Neural cell (in vitro differentiated cells): ENCODE data around the gene DPPA3. TPM values are rescaled to one million over a fixed set of nuclear protein-coding genes. Genes with fewer than 3 reads are reported as not detected.

Source experiments
- H2AFZ ChIP-seq: fragments of 200-600, 300-800 bp; sonication (generic), shearing (Covaris generic); 2 replicates; pipeline ENCODE4 v1.6.0; 2014; ENCODE audit warnings: low read depth, mild to moderate bottlenecking, antibody characterized with exemption, low read length, moderate library complexity
- H3F3A ChIP-seq: fragments of 200-600 bp; shearing (Covaris generic); 2 replicates; pipeline ENCODE4 v1.6.1; 2016; ENCODE audit warnings: mild to moderate bottlenecking, moderate library complexity, mixed read lengths, antibody characterized with exemption, low read length; ENCODE audit not compliant: insufficient read depth, poor library complexity, severe bottlenecking
- H3K27ac ChIP-seq: fragments of 200-600, 300-800 bp; sonication (generic), shearing (Covaris generic); 2 replicates; pipeline ENCODE4 v1.5.1; 2014; ENCODE audit warnings: mild to moderate bottlenecking, low read length, moderate library complexity
- H3K27me3 ChIP-seq: fragments of 300-800, 200-600 bp; sonication (generic), shearing (Covaris generic); 2 replicates; pipeline ENCODE4 v1.6.0; 2014; ENCODE audit warnings: mild to moderate bottlenecking, low read depth, low read length, moderate library complexity; ENCODE audit not compliant: insufficient read depth
- H3K36me3 ChIP-seq: fragments of 300-800, 200-600 bp; sonication (generic), shearing (Covaris generic); 2 replicates; pipeline ENCODE4 v1.5.1; 2014; ENCODE audit warnings: mild to moderate bottlenecking, antibody characterized with exemption, low read length, moderate library complexity; ENCODE audit not compliant: insufficient read depth
- H3K4me2 ChIP-seq: fragments of 300-800, 200-600 bp; sonication (generic), shearing (Covaris generic); 2 replicates; pipeline ENCODE4 v1.6.0; 2014; ENCODE audit warnings: mild to moderate bottlenecking, low read length
- H3K4me3 ChIP-seq: fragments of 300-800, 200-600 bp; sonication (generic), shearing (Covaris generic); 2 replicates; pipeline ENCODE4 v1.5.1; 2014; ENCODE audit warnings: mild to moderate bottlenecking, low read length, moderate library complexity
- H3K79me2 ChIP-seq: fragments of 200-600 bp; shearing (Covaris generic); replicated peaks from 2 replicates; pipeline ENCODE4 v1.6.0; 2014; ENCODE audit warnings: mild to moderate bottlenecking, low read length, moderate library complexity; ENCODE audit not compliant: insufficient read depth
- H3K9ac ChIP-seq: fragments of 300-800, 200-600 bp; sonication (generic), shearing (Covaris generic); 2 replicates; pipeline ENCODE4 v1.6.1; 2016; ENCODE audit warnings: mild to moderate bottlenecking, low read length, mixed read lengths
- H3K9me2 ChIP-seq: fragments of 200-600 bp; shearing (Covaris generic); 2 replicates; pipeline ENCODE4 v1.6.1; 2016; ENCODE audit warnings: mild to moderate bottlenecking, low read length, mixed read lengths; ENCODE audit not compliant: insufficient read depth
- H3K9me3 ChIP-seq: fragments of 200-600, 300-800 bp; sonication (generic), shearing (Covaris generic); 2 replicates; pipeline ENCODE4 v1.6.1; 2016; ENCODE audit warnings: mild to moderate bottlenecking, mixed run types, low read length, moderate library complexity, mixed read lengths
- H4K20me1 ChIP-seq: fragments of 200-600 bp; shearing (Covaris generic); 2 replicates; pipeline ENCODE4 v1.6.1; 2016; ENCODE audit warnings: mild to moderate bottlenecking, mixed run types; ENCODE audit not compliant: insufficient read depth
- CTCF ChIP-seq: fragments of 450-650 bp; IDR thresholded peaks from 2 replicates; pipeline ENCODE4 v1.5.1; 2014; ENCODE audit warnings: antibody characterized with exemption, mild to moderate bottlenecking, moderate library complexity; ENCODE audit not compliant: poor library complexity, severe bottlenecking
- EP300 ChIP-seq: fragments of 450-650 bp; conservative IDR thresholded peaks from 2 replicates; pipeline ENCODE4 v1.6.1; 2014; ENCODE audit warnings: antibody characterized with exemption, mild to moderate bottlenecking, moderate library complexity; ENCODE audit not compliant: poor library complexity, severe bottlenecking
- EZH2 ChIP-seq: fragments of 200-600, 300-800 bp; shearing (Covaris generic), sonication (generic); IDR thresholded peaks from 2 replicates; pipeline ENCODE4 v1.6.1; 2014; ENCODE audit warnings: antibody characterized with exemption, low read length, borderline replicate concordance, mild to moderate bottlenecking; ENCODE audit not compliant: insufficient read depth, poor library complexity, severe bottlenecking
- MXI1 ChIP-seq: fragments of 450-650 bp; conservative IDR thresholded peaks from 2 replicates; pipeline ENCODE4 v1.6.1; 2014; ENCODE audit warnings: antibody characterized with exemption, mild to moderate bottlenecking; ENCODE audit not compliant: poor library complexity, severe bottlenecking
- POLR2AphosphoS5 ChIP-seq: IDR thresholded peaks from 2 replicates; pipeline ENCODE4 v1.6.1; 2012
- RAD21 ChIP-seq: fragments of 450-650 bp; conservative IDR thresholded peaks from 2 replicates; pipeline ENCODE4 v1.6.1; 2014; ENCODE audit warnings: antibody characterized with exemption, mild to moderate bottlenecking, moderate library complexity
- REST ChIP-seq: IDR thresholded peaks from 2 replicates; pipeline ENCODE4 v1.6.1; 2012; ENCODE audit warnings: borderline replicate concordance
- SMC3 ChIP-seq: fragments of 450-650 bp; conservative IDR thresholded peaks from 2 replicates; pipeline ENCODE4 v1.6.1; 2014; ENCODE audit warnings: antibody characterized with exemption, mild to moderate bottlenecking, moderate library complexity; ENCODE audit not compliant: poor library complexity
- TAF1 ChIP-seq: IDR thresholded peaks from 2 replicates; pipeline ENCODE4 v1.6.1; 2012; ENCODE audit warnings: low read depth
- polyA plus RNA-seq: library from polyadenylated mRNA; depleted of rRNA; stranded (reverse); fragments of >200 nt; gene quantifications from 2 replicates; pipeline ENCODE4 v1.2.3, GENCODE V29; 2014

Gene DPPA3
- polyA plus RNA-seq, 1 donor from 2014 or later: not detected

GRCh38 chr12:7681535-7681934 lies 29.7 kb upstream of the DPPA3 start:
- Histone ChIP-seq H3K4me2 (no peak overlapping the region), H3K4me3 (no peak overlapping the region), H3K79me2 (no peaks in the 10 kb centered on the region), H3K27ac (no peak overlapping the region), H3K27me3 (no peaks in the 10 kb centered on the region), H2AFZ (no peak overlapping the region), H3K9me2 (no peaks in the 10 kb centered on the region), H3F3A (no peaks in the 10 kb centered on the region), H3K36me3 (no peaks in the 10 kb centered on the region), H4K20me1 (no peaks in the 10 kb centered on the region), H3K9me3 (no peaks in the 10 kb centered on the region), H3K9ac (no peak overlapping the region)
- TF ChIP-seq SMC3 (no peak), TAF1 (no peak), EP300 (no peak), EZH2 (no peak), POLR2AphosphoS5 (no peak), RAD21 (no peak), MXI1 (no peak), REST (no peak), CTCF (no peak)

- Histone ChIP-seq H4K20me1 (no peaks in the 10 kb centered on the region), H3K27ac (no peak overlapping the region), H3K4me3 (no peak overlapping the region), H2AFZ (no peak overlapping the region), H3K9me2 (no peaks in the 10 kb centered on the region), H3K4me2 (no peak overlapping the region), H3K9me3 (no peaks in the 10 kb centered on the region), H3K27me3 (no peaks in the 10 kb centered on the region), H3K9ac (no peak overlapping the region), H3K79me2 (no peaks in the 10 kb centered on the region), H3K36me3 (no peaks in the 10 kb centered on the region), H3F3A (no peaks in the 10 kb centered on the region)
- TF ChIP-seq EZH2 (no peak), TAF1 (no peak), REST (no peak), MXI1 (no peak), CTCF (no peak), RAD21 (no peak), EP300 (no peak), POLR2AphosphoS5 (no peak), SMC3 (no peak)
These were observed 17.4 kb upstream of the DPPA3 start for GRCh38 chr12:7693793-7694192.
